IMR-90 (cell line): ENCODE data around the gene CDKN3. TPM values are rescaled to one million over a fixed set of nuclear protein-coding genes. Genes with fewer than 3 reads are reported as not detected.

Experiments used
- CHD1 ChIP-seq: IDR thresholded peaks from 2 replicates; pipeline ENCODE4 v1.6.1; 2012; ENCODE audit warnings: low read depth, low read length, improper control_type of control experiment
- FOS ChIP-seq: fragments of 150-350 bp; IDR thresholded peaks from 2 replicates; pipeline ENCODE4 v1.6.1; 2016; ENCODE audit warnings: low read depth, low read length
- MXI1 ChIP-seq: IDR thresholded peaks from 2 replicates; pipeline ENCODE4 v1.6.1; 2012; ENCODE audit warnings: low read depth, mild to moderate bottlenecking, low read length, moderate library complexity, borderline replicate concordance
- POLR2A ChIP-seq: IDR thresholded peaks from 2 replicates; pipeline ENCODE4 v1.6.1; 2012; ENCODE audit warnings: mild to moderate bottlenecking, low read depth, low read length
- RFX5 ChIP-seq: IDR thresholded peaks from 2 replicates; pipeline ENCODE4 v1.8.0; 2012; ENCODE audit warnings: low read depth, mild to moderate bottlenecking, low read length, moderate library complexity
- USF2 ChIP-seq: fragments of 150-350 bp; IDR thresholded peaks from 2 replicates; pipeline ENCODE4 v1.6.1; 2017; ENCODE audit warnings: mild to moderate bottlenecking, antibody characterized with exemption, low read length, low read depth
- polyA plus RNA-seq, 3 experiments: library from polyadenylated mRNA; depleted of rRNA; stranded (reverse); fragments of >200 nt; gene quantifications; 2 replicates each; pipeline ENCODE4 v1.2.3, GENCODE V29; 2012; ENCODE audit warnings: low replicate concordance in 1 of 3
- total RNA-seq: library from RNA; depleted of rRNA; stranded (reverse); fragments of >200 nt; gene quantifications from 2 replicates; pipeline ENCODE4 v1.2.3, GENCODE V29; 2012

CDKN3 gene
- total and polyA plus RNA-seq, 2 of the 4 experiments (the other 2 are of a cell fraction): 38.9 to 48.9 TPM

- no peak for TF ChIP-seq USF2
- peak; percentile 83 for TF ChIP-seq POLR2A
- TF ChIP-seq FOS: peak; percentile 52; the same call in 1 of the 2 replicates
- no peak for TF ChIP-seq RFX5
- peak; percentile 79 for TF ChIP-seq MXI1
- TF ChIP-seq CHD1: no peak
Measured at GRCh38 chr14:54396493-54397335, at the start of gene CDKN3 (continued).
